ENCODE data around the gene TSTD2.

GRCh38 chr9:97563458-97564135 is 69.6 kb downstream of the TSTD2 start:
- TF ChIP-seq CTCF (IDR thresholded peaks at IDR 0.05 in 4 of 5, conservative IDR thresholded peaks at IDR 0.05 in 1 of 5) (no peak), POLR2A (IDR thresholded peaks at IDR 0.05) (no peak)
